GM13976 (cell line): ENCODE results near the gene IQCN.

Source experiments
- DNase-seq: peaks from one replicate; pipeline ENCODE4 v3.0.0; 2012; ENCODE audit warnings: low spot score
- in situ Hi-C: fragments of 300-500 bp; cut with MboI; formaldehyde crosslinking; loops from one replicate; pipeline ENCODE4 v1.12.0; 2022; ENCODE audit warnings: low sequenced_read_pairs, mixed read lengths, inconsistent platforms; ENCODE audit not compliant: unreplicated experiment
- TF ChIP-seq, protein P1 (sequence below): IDR thresholded peaks from 2 replicates; pipeline ENCODE4 v1.5.1; 2012; ENCODE audit warnings: borderline replicate concordance, mild to moderate bottlenecking; ENCODE audit not compliant: insufficient read depth; ENCODE audit errors: extremely low read depth, missing control alignments, control extremely low read depth

The IQCN gene

GRCh38 chr19:18252370-18252717 lies 21.9 kb downstream of the IQCN start:
- TF ChIP-seq, protein P1, sequence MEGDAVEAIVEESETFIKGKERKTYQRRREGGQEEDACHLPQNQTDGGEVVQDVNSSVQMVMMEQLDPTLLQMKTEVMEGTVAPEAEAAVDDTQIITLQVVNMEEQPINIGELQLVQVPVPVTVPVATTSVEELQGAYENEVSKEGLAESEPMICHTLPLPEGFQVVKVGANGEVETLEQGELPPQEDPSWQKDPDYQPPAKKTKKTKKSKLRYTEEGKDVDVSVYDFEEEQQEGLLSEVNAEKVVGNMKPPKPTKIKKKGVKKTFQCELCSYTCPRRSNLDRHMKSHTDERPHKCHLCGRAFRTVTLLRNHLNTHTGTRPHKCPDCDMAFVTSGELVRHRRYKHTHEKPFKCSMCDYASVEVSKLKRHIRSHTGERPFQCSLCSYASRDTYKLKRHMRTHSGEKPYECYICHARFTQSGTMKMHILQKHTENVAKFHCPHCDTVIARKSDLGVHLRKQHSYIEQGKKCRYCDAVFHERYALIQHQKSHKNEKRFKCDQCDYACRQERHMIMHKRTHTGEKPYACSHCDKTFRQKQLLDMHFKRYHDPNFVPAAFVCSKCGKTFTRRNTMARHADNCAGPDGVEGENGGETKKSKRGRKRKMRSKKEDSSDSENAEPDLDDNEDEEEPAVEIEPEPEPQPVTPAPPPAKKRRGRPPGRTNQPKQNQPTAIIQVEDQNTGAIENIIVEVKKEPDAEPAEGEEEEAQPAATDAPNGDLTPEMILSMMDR, result no peak
- no peak for DNase-seq
- in situ Hi-C loops, result no loop called here

DNA sequence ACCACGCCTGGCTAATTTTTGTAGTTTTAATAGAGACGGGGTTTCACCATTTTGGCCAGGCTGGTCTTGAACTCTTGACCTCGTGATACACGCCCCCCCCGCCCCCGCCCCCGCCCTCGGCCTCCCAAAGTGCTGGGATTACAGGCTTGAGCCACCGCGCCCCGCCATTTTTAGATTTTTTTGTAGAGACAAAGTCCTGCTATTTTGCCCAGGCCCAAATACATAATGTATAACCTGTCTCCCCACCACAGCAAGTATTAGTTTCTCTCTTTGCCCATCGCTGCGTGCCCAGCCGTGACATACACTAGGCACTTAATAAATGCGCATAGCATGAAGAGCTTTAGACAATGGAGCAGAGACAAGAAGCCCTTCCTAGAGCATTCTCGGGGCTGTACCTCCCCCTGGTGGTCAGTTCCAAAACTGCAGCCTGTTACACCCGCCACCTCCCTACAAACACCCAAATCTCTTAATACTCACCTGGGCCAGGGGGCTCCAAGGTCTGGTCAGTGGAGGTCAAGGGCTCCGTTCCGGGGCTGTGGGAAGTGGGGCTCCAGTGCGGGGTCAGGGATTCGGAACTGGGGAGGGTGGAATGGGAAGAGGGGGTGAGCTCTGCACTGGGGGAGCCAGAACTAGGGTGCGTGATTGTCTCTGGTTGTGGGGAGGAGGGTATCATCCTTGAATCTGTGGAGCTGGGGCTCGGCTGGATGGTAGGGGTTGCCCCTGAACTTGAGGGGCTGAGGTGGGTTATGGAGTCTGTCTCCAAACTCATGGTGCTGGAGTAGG lies 22.5 kb downstream of the IQCN start:
- DNase-seq, result peak; percentile 90
- TF ChIP-seq, protein P1, result peak; percentile 90
- in situ Hi-C loops, result no loop called here

- no peak for DNase-seq
- TF ChIP-seq, protein P1, result no peak
- in situ Hi-C loops, result no loop called here
These were observed 24.4 kb downstream of the IQCN start for GRCh38 chr19:18249834-18250233.

GRCh38 chr19:18245297-18245696 lies 29.0 kb downstream of the IQCN start:
- in situ Hi-C loops, result no loop called here
- DNase-seq, result no peak
- TF ChIP-seq, protein P1, result no peak

DNA sequence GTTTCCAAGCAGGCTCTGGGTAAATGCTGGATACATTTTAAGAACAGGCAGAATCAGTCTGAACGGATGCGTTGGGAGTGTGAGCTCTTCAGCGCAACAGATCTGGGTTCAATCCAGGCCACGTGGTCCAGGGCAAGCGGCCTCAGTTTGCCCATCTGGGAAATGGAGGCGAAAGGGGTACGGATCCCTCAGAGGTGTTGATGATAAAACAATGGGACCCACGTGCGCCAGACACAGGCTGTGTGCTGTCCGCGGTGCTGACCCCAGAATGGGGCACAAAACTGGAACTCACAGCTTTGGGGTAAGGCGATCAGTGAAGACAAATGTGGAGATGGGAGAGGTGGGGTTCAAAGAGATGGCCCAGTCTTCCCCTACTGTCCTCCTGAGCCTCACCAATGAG lies 34.9 kb downstream of the IQCN start:
- TF ChIP-seq, protein P1, result no peak
- in situ Hi-C loops, result no loop called here
- no peak for DNase-seq

- DNase-seq, result no peak
- TF ChIP-seq, protein P1, result no peak
These were observed 40.1 kb downstream of the IQCN start for GRCh38 chr19:18234194-18234593.

More at GRCh38 chr19:18234194-18234593, 40.1 kb downstream of the IQCN start:
- in situ Hi-C loops, result no loop called here
